HG03097 (cell line): ENCODE measurements around the gene UGT2A2.

ENCODE experiments used
- ATAC-seq: cut with Tn5 transposase; IDR thresholded peaks from one replicate; pipeline ENCODE4 v1.9.1; 2021; ENCODE audit not compliant: unreplicated experiment, low FRiP score

The UGT2A2 gene

GRCh38 chr4:69577245-69577644 lies 62.2 kb downstream of the UGT2A2 start:
- no peak for ATAC-seq

GRCh38 chr4:69576251-69576877 lies 63.1 kb downstream of the UGT2A2 start:
- no peak for ATAC-seq

- ATAC-seq = no peak
Observed at GRCh38 chr4:69568787-69569186, 70.7 kb downstream of the UGT2A2 start.

GRCh38 chr4:69563424-69563823 lies 76.0 kb downstream of the UGT2A2 start:
- no peak for ATAC-seq

- ATAC-seq = no peak
Observed at GRCh38 chr4:69549651-69550050, 89.8 kb downstream of the UGT2A2 start.

- no peak for ATAC-seq
Observed at GRCh38 chr4:69546134-69546765, 93.2 kb downstream of the UGT2A2 start.
